Measurements from ENCODE around the gene VAV2. TPM values are rescaled to one million over a fixed set of nuclear protein-coding genes. Genes with fewer than 3 reads are reported as not detected.

The VAV2 gene
- total RNA-seq, 4 donors from 2014 or later = 10.3 to 20.1 (median 13.1) TPM

- DNase-seq (ENCODE audit: low spot score in 2 of 2) = no peak
- H3K27me3 ChIP-seq = no peaks in the 10 kb centered on the region
- no peaks in the 10 kb centered on the region for H3K36me3 ChIP-seq
- peaks cover 0 to 79% (median 22%) of the 10 kb centered on the region in 4 donors for H3K4me1 ChIP-seq
- peak overlapping the region in 1 of 4 donors; percentile 44 for H3K27ac ChIP-seq
- no peak overlapping the region for H3K4me3 ChIP-seq
- no peak for TF ChIP-seq CTCF (IDR thresholded peaks at IDR 0.05)
- no peak for TF ChIP-seq POLR2A (IDR thresholded peaks at IDR 0.05)
- no peaks in the 10 kb centered on the region for H3K9me3 ChIP-seq
- WGBS, 2 donors = 51 to 66% methylated on average over 21 to 23 of the region's 25 CpGs
These were observed 77.4 kb downstream of the VAV2 start for GRCh38 chr9:133914442-133915342.

- TF ChIP-seq EP300 (IDR thresholded peaks at IDR 0.05) (no peak), POLR2A (IDR thresholded peaks at IDR 0.05) (no peak), CTCF (IDR thresholded peaks at IDR 0.05) (no peak)
- no peak overlapping the region for H3K27ac ChIP-seq
- no peaks in the 10 kb centered on the region for H3K36me3 ChIP-seq
- H3K27me3 ChIP-seq = no peaks in the 10 kb centered on the region
- no peak overlapping the region for H3K4me3 ChIP-seq
- WGBS, 2 donors = 75 to 85% methylated on average over 20 to 27 of the region's 27 CpGs
- no peak for DNase-seq (ENCODE audit: low spot score in 2 of 2)
- no peaks in the 10 kb centered on the region for H3K9me3 ChIP-seq
- H3K4me1 ChIP-seq = peaks cover 0 to 70% (median 22%) of the 10 kb centered on the region in 4 donors
These were observed 78.4 kb downstream of the VAV2 start for GRCh38 chr9:133913571-133914369.

GRCh38 chr9:133910855-133911514 lies 81.1 kb downstream of the VAV2 start:
- H3K4me3 ChIP-seq = no peak overlapping the region
- WGBS, 2 donors = 64 to 69% methylated on average over 25 of the region's 26 CpGs

GRCh38 chr9:133906932-133907910 lies 84.9 kb downstream of the VAV2 start:
- Histone ChIP-seq H3K9me3 (no peaks in the 10 kb centered on the region), H3K36me3 (no peaks in the 10 kb centered on the region), H3K4me3 (no peak overlapping the region), H3K27me3 (no peaks in the 10 kb centered on the region), H3K4me1 (peaks cover 0 to 44% (median 7%) of the 10 kb centered on the region in 4 donors), H3K27ac (peak overlapping the region in 2 of 4 donors; percentile 54 to 64)
- DNase-seq (ENCODE audit: low spot score in 2 of 2) = no peak
- TF ChIP-seq EP300 (IDR thresholded peaks at IDR 0.05) = peak in 1 of 2 donors; percentile 12
- no peak for TF ChIP-seq CTCF (IDR thresholded peaks at IDR 0.05)
- 60 to 70% methylated on average over 22 to 31 of the region's 31 CpGs for WGBS, 2 donors

More at GRCh38 chr9:133910855-133911514, 81.1 kb downstream of the VAV2 start:
- no peak overlapping the region for H3K27ac ChIP-seq
- H3K36me3 ChIP-seq = no peaks in the 10 kb centered on the region
- TF ChIP-seq EP300 (IDR thresholded peaks at IDR 0.05) = no peak
- H3K4me1 ChIP-seq = peaks cover 0 to 67% (median 14%) of the 10 kb centered on the region in 4 donors
- DNase-seq (ENCODE audit: low spot score in 2 of 2) = no peak
- no peaks in the 10 kb centered on the region for H3K9me3 ChIP-seq
- H3K27me3 ChIP-seq = no peaks in the 10 kb centered on the region

All from tibial nerve (tissue), 4 donors.